ENCODE measurements around the gene PITRM1. TPM values are rescaled to one million over a fixed set of nuclear protein-coding genes. Genes with fewer than 3 reads are reported as not detected.

PITRM1 gene
- total RNA-seq, 4 donors from 2014 or later = 73.1 to 109 (median 81.8) TPM

GRCh38 chr10:3123571-3124411, 48.8 kb downstream of the PITRM1 start:
- no peak for TF ChIP-seq CTCF (IDR thresholded peaks at IDR 0.05; ENCODE audit: low read depth)

- no peak for TF ChIP-seq CTCF (IDR thresholded peaks at IDR 0.05; ENCODE audit: low read depth)
These were observed 49.9 kb downstream of the PITRM1 start for GRCh38 chr10:3122486-3123205.

- no peak for TF ChIP-seq CTCF (IDR thresholded peaks at IDR 0.05; ENCODE audit: low read depth)
These were observed 50.5 kb downstream of the PITRM1 start for GRCh38 chr10:3122034-3122433.

GRCh38 chr10:3119796-3120459, 52.7 kb downstream of the PITRM1 start:
- TF ChIP-seq CTCF (IDR thresholded peaks at IDR 0.05; ENCODE audit: low read depth) = no peak

GRCh38 chr10:3118641-3119091, 53.9 kb downstream of the PITRM1 start:
- TF ChIP-seq CTCF (IDR thresholded peaks at IDR 0.05; ENCODE audit: low read depth) = no peak

- TF ChIP-seq CTCF (IDR thresholded peaks at IDR 0.05; ENCODE audit: low read depth) = no peak
These were observed 55.1 kb downstream of the PITRM1 start for GRCh38 chr10:3117486-3117885.
